GM21825 (cell line): Measurements from ENCODE around the gene DIAPH3.

Source experiments
- ATAC-seq: cut with Tn5 transposase; IDR thresholded peaks from one replicate; pipeline ENCODE4 v1.9.1; 2021; ENCODE audit warnings: mild to moderate bottlenecking, moderate library complexity; ENCODE audit not compliant: unreplicated experiment

DIAPH3 gene

DNA sequence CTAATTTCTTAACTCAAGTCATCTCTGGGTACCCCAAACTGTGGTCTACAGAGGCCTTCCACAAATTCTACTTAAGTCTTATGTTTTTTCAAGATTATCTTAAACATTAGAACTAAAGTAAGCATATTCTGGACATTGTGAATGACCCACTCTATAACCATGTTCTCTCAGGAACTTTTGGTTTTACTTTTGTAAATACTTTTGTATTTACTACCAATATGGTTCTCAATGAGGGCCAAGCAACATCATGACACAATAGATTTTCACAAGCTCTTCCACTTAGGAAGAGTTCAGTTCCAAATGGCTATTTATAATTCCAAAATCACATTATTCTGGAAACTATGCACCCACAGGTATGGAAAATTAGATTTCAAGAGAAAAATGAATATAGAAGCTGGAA lies 10.8 kb downstream of the DIAPH3 start:
- no peak for ATAC-seq

DNA sequence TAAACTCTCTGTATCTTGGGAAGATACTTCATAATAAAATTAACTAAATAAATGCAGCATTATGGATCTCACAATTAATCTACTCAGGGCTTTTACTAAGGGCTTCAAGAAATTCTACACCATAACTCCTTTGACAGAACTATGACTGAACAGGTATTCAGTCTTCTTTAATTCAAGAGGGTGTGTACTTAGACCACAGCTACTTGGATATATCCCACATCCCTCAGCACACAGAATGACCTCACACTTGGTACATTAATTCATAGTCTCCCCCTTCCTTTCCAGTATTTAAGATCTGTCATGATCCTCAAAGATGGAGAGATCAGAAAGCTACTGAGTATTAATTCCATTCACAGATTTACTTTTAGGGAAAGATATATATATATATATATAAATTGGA lies 11.6 kb downstream of the DIAPH3 start:
- no peak for ATAC-seq

DNA sequence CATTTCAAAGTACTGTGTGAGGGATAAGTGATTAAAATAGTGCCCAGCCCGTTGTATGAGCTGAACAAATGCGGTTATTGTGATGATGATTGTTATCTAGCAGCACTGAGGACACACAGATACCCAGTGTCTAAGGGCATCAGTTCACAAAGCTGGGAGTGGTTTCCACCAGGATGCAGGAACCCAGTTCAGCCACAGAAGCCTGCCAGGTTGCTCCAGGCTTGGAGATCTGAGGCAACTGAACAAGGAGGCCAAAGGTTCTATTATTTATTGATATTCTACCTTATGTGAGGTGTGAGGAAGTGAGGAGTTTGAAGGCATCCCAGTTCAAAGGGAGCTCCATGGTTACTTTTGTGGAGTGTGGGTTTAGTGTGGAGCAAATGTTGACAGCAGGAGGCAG lies 13.2 kb downstream of the DIAPH3 start:
- no peak for ATAC-seq

DNA sequence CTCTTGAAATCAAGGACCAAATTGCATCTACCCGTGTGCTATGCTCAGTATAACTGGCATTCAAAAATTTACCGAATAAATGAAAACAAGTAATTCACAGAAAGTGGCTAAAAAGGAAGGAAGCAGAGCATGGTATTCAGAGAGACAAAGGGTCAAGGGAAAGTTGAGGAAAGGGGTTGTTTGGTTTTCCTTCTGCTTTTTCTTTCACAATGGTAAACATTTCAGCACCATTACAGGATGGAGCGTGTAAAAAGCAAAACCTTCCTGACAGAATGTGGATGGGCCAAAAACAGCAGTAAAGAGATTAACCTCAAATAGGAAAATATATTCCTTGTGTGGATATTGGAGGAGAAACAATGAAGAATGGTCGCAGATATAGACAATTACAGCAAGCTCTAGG lies 14.8 kb downstream of the DIAPH3 start:
- no peak for ATAC-seq

DNA sequence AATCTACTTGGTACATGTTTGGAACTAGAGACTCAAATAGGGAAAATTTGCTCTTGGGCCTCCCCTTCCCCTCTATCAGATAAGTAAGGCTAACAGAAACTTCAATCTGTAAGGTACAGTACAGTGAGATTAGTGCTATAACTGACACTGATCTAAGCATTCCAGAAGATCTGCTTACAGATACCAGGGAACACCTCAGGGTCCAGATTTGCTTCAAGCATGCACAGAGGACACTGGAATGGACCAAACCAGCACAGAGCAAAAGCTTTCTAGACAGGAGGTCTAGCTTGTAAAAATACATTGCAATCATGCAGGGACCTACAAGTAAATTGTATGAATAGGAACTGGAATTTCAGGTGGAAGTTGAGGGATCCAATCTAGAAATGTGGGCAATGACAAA lies 16.4 kb downstream of the DIAPH3 start:
- no peak for ATAC-seq

DNA sequence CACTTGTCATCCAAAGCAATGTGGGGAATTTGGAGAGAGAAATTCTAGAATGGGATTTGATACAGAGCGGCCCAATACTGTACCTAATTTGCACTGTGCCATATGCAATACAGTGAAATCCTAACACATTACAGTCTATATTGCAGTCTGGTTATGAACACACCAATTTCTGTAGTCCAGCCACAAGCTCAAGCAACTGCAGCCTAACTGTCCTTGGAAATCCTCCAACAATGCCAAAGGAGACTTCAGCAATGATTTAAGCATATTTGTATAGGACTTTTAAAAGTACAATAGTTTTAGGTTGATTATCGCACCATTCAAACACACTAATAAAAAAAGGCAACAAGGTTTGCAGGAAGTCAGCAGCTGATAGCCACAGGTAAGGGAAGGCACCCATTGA lies 17.3 kb downstream of the DIAPH3 start:
- ATAC-seq, result no peak

DNA sequence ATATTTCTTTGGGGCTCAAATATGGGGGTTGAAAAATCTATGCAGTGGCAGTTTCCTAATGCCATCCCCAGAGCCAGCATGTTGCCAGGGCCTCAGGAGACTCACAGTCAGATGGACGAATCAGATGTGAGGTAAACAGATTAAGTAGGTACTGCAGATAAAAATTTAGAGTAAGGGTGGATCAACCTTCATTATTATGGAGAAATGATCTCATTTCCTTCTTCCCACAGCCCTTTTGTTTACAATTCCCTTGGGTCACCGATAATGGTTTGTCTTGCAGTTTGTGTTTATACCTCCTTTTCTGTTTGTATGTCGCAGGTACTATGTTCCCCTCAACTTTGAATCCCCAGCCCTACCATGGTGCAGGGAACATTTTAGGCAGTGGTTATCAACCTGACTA lies 20.0 kb downstream of the DIAPH3 start:
- ATAC-seq, result no peak

DNA sequence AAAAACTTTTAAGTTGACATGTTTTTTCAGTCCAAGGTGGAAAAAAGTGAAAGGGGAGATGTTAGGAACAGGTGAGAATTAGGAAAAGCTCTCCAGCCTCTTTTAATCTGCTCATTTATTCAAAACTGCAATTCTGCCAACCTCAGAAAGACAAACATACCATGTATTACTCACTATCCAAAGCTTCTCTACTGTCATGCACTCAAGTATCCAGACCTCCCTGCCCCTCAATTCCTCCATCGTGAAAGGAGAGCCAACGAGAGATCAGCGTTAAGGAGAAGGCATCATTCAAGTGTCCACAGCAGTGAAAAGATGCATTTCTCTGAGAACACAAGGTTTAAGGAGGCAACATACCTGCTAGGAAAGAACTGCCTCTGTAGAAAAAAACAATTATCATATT lies 24.5 kb downstream of the DIAPH3 start:
- ATAC-seq, result no peak

DNA sequence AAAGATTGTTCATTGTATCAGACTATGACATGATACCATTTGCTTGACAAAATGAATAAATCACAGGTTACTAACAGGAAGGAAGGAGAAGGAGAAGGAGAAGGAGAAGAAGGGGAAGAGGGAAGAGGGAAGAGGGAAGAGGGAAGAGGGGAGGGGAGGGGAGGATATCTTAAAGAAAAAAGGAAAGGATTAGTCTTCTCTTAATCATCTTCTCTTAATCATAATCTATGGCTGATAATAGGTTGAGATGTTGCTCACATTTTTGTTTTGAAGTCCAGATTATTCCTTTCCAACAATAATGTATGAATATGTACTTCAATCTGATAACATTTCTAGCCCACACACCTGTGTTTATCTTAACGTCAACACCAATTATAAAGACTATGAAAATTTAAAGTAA lies 25.1 kb downstream of the DIAPH3 start:
- no peak for ATAC-seq

DNA sequence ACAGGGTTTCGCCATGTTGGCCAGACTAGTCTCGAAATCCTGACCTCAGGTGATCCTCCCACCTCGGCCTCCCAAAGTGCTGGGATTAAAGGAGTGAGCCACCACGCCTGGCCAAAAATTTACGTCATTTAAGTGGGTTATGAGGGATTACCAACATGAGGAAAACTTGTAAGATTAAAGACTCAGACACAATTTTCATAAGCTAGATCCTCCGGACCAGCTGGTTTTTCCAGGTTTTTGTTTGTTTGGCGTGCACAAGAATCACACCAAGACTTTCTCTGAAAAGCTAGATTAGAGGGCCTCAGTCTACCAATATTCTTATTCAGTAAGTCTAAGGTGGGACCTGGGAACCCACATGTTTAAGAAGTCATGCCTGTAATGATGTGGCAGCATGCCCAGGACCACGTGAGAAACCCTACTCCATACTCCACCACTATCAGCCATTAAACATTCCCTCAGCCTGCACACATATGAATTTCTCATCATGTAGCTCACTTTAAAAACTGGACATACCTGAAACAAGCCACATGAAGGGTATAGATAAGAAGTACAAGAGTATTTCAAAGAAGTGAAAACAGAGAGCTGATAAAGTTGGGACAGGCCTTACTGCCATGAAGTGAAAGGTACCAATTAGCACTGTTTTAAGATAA lies 25.7 kb downstream of the DIAPH3 start:
- no peak for ATAC-seq

DNA sequence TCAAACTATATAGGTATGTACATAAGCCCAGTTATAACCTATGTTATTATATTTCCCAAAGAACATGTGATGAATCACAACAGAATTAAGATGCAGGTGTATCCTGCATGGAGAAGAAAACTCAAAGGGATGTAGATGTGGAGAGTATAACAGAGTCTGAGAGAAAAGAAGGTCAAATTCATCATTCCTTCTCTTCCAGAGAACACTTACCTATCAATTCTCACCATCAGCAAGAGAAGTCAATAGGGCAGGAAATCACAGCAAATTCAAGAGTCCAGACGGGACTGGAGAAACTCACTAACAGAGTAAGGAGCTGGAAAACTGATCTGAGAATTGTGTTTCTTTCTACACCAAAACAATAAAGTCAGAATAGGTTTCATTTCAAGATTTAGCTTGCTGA lies 28.4 kb downstream of the DIAPH3 start:
- ATAC-seq, result no peak

DNA sequence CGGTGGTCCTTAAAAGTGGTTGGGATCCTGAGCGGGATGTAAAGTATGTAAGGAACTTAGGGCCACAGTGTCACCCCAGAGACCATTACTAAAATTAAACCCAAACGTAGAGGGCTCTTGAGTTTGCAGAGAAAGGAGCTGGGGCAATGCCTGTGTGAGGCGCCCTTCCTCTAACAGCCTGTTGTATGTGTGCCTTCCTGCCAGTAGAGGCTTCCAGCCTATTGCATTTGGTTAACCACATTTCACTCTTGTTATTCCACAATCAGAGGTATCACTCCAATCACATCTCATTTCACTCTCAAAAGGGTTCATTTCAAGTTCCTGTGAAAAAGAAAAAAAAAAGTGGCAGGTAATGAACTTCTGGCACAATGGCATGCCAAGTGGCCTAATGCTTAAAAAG lies 29.4 kb downstream of the DIAPH3 start:
- no peak for ATAC-seq

DNA sequence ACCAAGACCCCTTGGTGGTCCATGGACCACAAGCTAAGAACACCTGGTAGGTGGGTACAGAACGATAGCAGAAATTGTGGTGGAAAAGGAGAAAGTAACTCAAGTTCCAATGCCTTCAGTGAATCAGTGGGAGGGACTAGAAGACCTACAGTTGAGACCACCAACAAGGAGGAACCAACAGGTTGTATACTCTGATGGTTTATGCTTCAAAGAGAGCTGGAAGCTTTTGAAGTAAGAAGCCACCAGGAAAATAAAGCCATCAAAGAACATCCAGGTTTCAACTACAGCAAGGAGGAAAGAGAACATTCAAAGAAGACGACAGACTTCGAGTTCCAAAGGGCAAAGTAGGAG lies 42.4 kb downstream of the DIAPH3 start:
- no peak for ATAC-seq

DNA sequence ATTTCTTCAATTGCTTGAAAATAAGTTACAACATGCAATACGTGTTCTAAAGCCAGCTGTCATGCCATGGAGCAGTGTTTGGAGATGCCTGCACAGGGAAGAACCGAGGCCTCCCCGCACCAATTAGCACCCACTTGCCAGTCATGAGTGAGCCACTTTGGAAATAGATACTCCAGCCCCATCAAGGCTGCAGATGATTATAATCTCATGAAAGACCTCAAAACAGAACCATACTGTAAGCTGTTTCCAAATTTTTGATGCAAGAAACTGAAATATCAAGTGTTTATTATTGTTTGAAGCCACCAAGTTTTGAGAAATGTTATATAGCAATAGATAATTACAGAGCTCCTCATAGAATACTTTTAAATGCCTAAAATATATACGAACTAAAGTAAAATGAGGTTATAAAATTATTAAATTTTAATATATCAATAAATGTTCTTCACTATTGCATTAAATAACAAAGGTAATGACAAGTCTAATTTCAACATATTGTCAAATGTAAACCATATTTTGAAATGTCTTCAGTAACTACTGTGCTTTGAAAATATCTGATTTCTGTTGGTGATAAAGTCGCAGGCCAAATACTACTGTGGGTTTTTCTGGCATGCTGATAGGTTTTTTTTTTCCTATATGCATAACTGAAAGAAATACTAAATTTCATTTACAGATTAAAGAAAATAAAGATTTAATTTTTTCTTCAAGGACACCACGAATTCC lies 43.0 kb downstream of the DIAPH3 start:
- ATAC-seq, result no peak

DNA sequence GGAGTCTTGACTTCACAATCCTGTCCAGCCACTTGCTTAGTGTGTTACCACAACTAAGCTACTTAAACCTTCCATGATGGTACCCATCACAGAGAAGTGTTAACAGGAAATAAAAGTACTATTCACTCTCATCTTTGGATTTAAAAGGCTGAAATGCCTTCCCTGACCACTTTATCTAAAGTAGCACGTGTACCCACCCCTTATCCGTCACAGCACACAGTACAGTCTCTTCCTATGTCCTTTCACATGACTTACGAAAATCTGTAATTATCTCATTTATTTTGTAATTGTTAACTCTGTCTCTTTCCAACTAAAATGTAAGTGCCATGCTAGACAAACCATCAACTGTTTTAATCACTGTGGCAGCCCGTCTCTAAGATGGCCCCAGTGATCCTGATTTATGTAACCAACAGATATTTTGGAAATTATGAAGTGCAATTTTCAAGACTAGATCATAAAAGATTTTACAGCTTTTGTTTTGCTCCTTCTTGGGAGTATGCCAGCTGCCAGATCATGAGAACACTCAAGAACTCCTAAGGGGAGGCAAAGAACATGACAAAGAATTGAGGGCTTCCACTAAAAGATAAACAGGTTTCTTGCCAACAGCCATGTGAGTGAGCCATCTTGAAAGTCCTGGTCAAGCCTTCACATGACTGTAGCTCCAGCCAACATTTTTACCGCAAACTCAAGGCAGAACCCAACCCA lies 44.9 kb downstream of the DIAPH3 start:
- no peak for ATAC-seq

DNA sequence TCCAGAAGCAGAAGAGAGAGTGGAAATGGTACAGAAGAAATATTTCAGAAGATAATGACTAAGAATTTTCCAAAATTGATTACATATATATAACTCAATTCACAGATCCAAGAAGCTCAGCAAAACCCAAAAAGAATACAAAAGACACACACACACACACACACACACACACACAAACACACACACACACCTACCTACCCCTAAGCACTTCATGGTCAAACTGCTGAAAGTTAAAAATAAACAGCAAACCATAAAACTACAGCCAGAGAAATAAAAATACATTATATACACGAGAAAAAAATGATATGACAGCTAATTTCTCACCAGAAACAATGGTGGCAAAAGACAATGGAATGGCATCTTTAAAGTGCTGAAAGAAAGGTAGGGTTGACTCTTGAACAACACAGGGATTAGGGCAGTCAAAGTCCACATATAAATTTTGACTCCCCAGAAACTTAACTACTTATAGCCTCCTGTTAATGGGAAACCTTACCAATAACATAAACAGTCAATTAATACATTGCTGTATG lies 49.2 kb downstream of the DIAPH3 start:
- no peak for ATAC-seq

DNA sequence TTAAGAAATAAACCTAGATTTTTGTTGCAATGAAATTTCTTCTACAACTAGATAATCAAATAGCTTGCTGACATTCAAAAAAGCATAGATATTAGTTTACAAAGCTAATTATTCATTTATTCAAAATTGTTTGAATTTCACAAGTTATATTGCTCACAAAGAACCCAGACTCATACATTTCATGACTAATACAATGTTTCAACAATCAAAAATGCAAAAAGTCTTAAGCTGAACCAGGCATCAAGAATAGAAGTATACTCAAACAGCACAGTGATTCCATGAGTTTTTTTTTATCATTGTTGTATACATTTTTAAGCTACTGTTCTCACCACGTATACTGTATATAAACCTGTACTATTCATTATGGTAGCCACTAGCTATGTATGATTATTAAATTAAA lies 51.0 kb downstream of the DIAPH3 start:
- no peak for ATAC-seq

DNA sequence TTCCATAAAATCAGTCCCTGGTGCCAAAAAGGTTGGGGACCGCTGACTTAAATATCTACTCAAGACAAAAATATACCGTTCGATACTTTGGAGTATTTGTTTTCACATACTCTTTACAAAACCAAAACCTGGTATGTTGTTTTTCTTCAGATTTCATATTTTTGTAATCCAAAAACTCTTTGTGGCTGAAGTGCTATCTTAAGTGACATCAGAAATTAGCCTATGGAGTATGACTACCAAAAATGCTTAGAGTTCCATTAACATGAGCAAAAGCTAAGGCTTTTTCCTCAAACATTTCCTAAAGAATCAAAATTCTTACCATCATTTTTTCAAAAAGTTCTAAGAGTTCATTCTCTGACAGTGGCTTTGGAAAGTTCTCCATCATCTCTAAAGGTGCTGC lies 52.0 kb downstream of the DIAPH3 start:
- no peak for ATAC-seq

DNA sequence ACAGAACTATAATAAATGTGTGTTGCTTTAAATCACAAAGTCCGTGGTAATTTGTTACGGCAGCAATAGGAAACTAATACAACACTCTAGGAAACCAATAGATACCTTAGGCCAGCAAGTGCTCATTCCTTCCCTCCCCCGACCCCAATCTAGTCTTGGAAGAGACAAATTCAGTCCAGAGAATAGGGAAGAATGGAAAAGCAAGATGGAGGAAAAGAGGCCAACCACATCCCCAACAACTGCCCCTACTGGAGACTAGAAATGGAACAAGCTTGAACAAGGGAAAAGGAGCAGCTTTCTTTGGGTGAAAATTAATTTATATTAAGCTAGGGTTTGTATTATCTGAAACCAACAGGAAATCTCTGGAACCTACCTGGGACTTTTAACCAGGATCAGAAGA lies 54.4 kb downstream of the DIAPH3 start:
- ATAC-seq, result no peak

DNA sequence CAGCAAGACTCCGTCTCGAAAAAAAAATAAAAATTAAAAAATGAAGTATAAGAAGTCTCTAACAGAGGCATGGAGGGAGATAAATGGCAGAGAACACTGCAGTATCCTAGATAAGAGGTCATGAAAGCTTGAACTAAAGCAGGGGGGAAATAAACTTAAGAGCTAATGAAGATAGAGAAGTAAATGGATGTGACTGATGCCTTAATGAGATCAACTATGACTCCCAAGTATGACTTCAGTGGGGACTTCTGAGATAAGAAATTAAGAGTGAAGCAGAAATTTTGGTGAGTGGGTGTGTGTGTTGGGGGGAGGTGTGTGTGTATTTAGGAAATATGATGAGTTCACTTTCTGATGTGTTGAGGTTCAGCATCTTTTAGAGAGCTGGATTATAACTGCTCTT lies 55.1 kb downstream of the DIAPH3 start:
- no peak for ATAC-seq

DNA sequence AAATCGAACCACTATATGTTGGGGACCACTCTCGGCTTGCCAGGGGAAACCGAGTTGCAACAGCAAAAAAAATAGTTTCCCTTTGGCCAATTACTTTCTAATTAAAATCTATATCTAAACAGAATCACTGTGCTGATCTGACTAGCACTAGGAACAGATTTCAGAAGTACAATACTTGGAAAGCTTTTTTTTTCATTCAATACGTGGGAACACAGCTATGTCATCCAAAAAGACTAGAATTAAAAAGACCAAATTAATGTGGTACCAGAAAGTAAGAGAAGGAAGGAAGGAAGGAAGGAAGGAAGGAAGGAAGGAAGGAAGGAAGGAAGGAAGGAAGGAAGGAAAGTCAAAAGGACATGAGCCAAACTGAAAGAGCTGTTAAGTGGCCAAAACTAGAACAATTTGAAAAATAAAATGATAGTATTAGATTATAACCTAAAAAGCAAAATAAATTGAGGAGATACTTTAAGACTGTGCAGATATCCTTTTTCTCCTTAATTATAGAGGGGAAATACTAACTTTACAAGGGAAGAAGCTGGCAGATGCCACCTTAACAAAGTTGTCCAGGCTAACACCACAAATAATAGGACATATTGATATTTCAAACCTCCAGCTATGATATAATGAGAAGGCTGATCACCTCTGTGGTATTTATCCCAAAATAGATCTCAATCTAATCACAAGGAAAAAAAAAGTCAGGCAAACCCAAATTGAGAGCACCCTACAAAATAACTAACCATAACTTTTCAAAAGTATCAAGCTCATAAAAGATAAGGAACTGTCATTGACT lies 63.9 kb downstream of the DIAPH3 start:
- no peak for ATAC-seq
